ENCODE data around the gene SLC34A1. TPM values are rescaled to one million over a fixed set of nuclear protein-coding genes. Genes with fewer than 3 reads are reported as not detected.

SLC34A1 gene
- total RNA-seq, 1 donor from 2014 or later = not detected

DNA sequence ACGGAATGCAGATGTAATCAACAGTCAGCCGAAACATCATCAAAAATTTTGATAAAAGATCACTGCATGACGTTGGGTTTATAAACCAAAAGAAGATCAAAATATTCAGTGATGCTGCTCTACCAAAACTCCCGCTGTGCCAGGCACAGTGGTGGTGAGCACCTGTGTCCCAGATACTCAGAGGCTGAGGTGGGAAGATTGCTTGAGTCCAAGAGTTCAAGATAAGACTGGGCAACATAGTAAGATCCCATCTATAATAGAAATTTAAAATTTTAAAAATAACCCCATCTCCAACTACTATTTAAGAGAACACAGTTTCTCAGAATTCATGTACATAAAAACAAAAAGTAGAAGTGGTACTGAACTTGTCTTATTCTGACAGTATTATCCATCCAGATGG, 36.5 kb upstream of the SLC34A1 start:
- H4K20me1 ChIP-seq (ENCODE audit: insufficient read depth, low read length) = peaks cover 58% of the 10 kb centered on the region
- no peak overlapping the region for H3K4me2 ChIP-seq (ENCODE audit: low read length)
- no peak for FAIRE-seq

DNA sequence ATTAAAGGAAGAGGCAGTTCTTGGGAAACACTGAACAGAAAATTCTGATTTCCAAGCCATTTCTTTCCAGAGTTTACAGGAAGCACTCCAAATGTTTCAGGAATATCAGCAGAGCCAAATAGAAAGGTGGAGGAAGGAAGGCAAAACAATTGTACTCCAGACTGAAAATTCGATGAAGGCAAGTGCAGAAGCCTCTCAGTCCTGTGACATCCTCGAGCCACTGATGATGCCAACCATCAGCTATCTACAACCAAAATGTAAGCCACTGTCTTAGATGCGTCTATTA, 34.9 kb upstream of the SLC34A1 start:
- Histone ChIP-seq H3K27ac (ENCODE audit: low read depth, low read length) (no peak overlapping the region), H3K79me2 (ENCODE audit: insufficient read depth, low read length) (peaks cover 65% of the 10 kb centered on the region), H3K9me3 (ENCODE audit: insufficient read depth, low read depth, low read length) (no peaks in the 10 kb centered on the region), H2AFZ (ENCODE audit: low read depth, low read length) (no peak overlapping the region), H3K36me3 (ENCODE audit: insufficient read depth, low read length) (peaks cover 17% of the 10 kb centered on the region), H3K4me3 (ENCODE audit: insufficient read depth, low read depth, low read length) (no peak overlapping the region), H3K9ac (ENCODE audit: low read length) (peak overlapping the region; percentile 19), H4K20me1 (ENCODE audit: insufficient read depth, low read length) (peaks cover 51% of the 10 kb centered on the region), H3K27me3 (ENCODE audit: insufficient read depth, low read length) (no peaks in the 10 kb centered on the region), H3K4me1 (ENCODE audit: insufficient read depth, low read length) (peaks cover 18% of the 10 kb centered on the region), H3K4me2 (ENCODE audit: low read length) (peak overlapping the region; percentile 93)
- H3K9me3 Mint-ChIP-seq (ENCODE audit: unreplicated experiment) = peaks cover 3% of the 10 kb centered on the region
- peak overlapping the region; percentile 47 for H3K4me3 Mint-ChIP-seq (ENCODE audit: unreplicated experiment)
- peaks cover 1% of the 10 kb centered on the region for H3K27me3 Mint-ChIP-seq (ENCODE audit: low read depth, unreplicated experiment)
- peaks cover 2% of the 10 kb centered on the region for H3K36me3 Mint-ChIP-seq (ENCODE audit: low read depth, unreplicated experiment)
- no peak overlapping the region for H3K27ac Mint-ChIP-seq (ENCODE audit: unreplicated experiment)
- H3K4me1 Mint-ChIP-seq (ENCODE audit: low read depth, unreplicated experiment) = peaks cover 18% of the 10 kb centered on the region
- FAIRE-seq (no peak), DNase-seq (ENCODE audit: low read depth) (no peak)
- TF ChIP-seq, protein P1, sequence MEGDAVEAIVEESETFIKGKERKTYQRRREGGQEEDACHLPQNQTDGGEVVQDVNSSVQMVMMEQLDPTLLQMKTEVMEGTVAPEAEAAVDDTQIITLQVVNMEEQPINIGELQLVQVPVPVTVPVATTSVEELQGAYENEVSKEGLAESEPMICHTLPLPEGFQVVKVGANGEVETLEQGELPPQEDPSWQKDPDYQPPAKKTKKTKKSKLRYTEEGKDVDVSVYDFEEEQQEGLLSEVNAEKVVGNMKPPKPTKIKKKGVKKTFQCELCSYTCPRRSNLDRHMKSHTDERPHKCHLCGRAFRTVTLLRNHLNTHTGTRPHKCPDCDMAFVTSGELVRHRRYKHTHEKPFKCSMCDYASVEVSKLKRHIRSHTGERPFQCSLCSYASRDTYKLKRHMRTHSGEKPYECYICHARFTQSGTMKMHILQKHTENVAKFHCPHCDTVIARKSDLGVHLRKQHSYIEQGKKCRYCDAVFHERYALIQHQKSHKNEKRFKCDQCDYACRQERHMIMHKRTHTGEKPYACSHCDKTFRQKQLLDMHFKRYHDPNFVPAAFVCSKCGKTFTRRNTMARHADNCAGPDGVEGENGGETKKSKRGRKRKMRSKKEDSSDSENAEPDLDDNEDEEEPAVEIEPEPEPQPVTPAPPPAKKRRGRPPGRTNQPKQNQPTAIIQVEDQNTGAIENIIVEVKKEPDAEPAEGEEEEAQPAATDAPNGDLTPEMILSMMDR (IDR thresholded peaks at IDR 0.05; ENCODE audit: insufficient read depth, low read depth, low read length) = no peak
- TF ChIP-seq EZH2 (IDR thresholded peaks at IDR 0.05; ENCODE audit: insufficient read depth, low read length) = no peak

More for the DNA sequence above, 36.5 kb upstream of the SLC34A1 start:
- peaks cover 15% of the 10 kb centered on the region for H3K4me1 Mint-ChIP-seq (ENCODE audit: low read depth, unreplicated experiment)
- H3K27me3 Mint-ChIP-seq (ENCODE audit: low read depth, unreplicated experiment) = no peaks in the 10 kb centered on the region
- TF ChIP-seq EZH2 (IDR thresholded peaks at IDR 0.05; ENCODE audit: insufficient read depth, low read length) = no peak
- TF ChIP-seq, protein P1 (IDR thresholded peaks at IDR 0.05; ENCODE audit: insufficient read depth, low read depth, low read length) = no peak
- no peak overlapping the region for H3K9ac ChIP-seq (ENCODE audit: low read length)
- H2AFZ ChIP-seq (ENCODE audit: low read depth, low read length) = no peak overlapping the region
- DNase-seq (ENCODE audit: low read depth) = no peak
- H3K27me3 ChIP-seq (ENCODE audit: insufficient read depth, low read length) = no peaks in the 10 kb centered on the region
- peaks cover 18% of the 10 kb centered on the region for H3K4me1 ChIP-seq (ENCODE audit: insufficient read depth, low read length)
- H3K9me3 Mint-ChIP-seq (ENCODE audit: unreplicated experiment) = no peaks in the 10 kb centered on the region
- no peak overlapping the region for H3K4me3 ChIP-seq (ENCODE audit: insufficient read depth, low read depth, low read length)
- peaks cover 79% of the 10 kb centered on the region for H3K79me2 ChIP-seq (ENCODE audit: insufficient read depth, low read length)
- H3K9me3 ChIP-seq (ENCODE audit: insufficient read depth, low read depth, low read length) = no peaks in the 10 kb centered on the region
- H3K36me3 ChIP-seq (ENCODE audit: insufficient read depth, low read length) = peaks cover 24% of the 10 kb centered on the region
- H3K27ac Mint-ChIP-seq (ENCODE audit: unreplicated experiment) = no peak overlapping the region
- H3K27ac ChIP-seq (ENCODE audit: low read depth, low read length) = no peak overlapping the region
- H3K4me3 Mint-ChIP-seq (ENCODE audit: unreplicated experiment) = no peak overlapping the region
- H3K36me3 Mint-ChIP-seq (ENCODE audit: low read depth, unreplicated experiment) = no peaks in the 10 kb centered on the region

DNA sequence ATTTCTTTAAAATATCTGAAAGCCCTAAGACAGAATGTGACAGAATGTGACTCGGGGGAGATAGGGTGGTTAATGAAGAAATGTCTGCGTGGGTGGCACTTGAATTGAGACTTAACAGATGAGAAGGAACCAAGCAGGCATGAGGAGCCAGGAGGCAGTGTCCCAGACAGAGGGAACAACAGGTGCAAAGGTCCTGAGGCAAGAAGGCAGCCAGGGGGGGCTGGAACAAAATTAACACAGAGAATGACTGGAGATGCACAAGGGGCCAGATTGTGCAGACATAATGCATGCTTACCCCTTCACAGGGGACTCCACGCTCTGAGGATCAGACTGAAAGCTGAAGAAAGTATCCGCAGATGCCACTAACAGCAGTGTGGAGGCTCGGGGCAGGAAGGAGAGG, 34.5 kb upstream of the SLC34A1 start:
- DNase-seq (ENCODE audit: low read depth) (no peak), FAIRE-seq (no peak)
- Histone ChIP-seq H3K36me3 (ENCODE audit: insufficient read depth, low read length) (peaks cover 17% of the 10 kb centered on the region), H3K4me3 (ENCODE audit: insufficient read depth, low read depth, low read length) (no peak overlapping the region), H2AFZ (ENCODE audit: low read depth, low read length) (no peak overlapping the region), H4K20me1 (ENCODE audit: insufficient read depth, low read length) (peaks cover 50% of the 10 kb centered on the region), H3K27ac (ENCODE audit: low read depth, low read length) (no peak overlapping the region), H3K4me1 (ENCODE audit: insufficient read depth, low read length) (peaks cover 18% of the 10 kb centered on the region), H3K79me2 (ENCODE audit: insufficient read depth, low read length) (peaks cover 63% of the 10 kb centered on the region), H3K27me3 (ENCODE audit: insufficient read depth, low read length) (no peaks in the 10 kb centered on the region), H3K4me2 (ENCODE audit: low read length) (peak overlapping the region; percentile 93), H3K9me3 (ENCODE audit: insufficient read depth, low read depth, low read length) (no peaks in the 10 kb centered on the region), H3K9ac (ENCODE audit: low read length) (peak overlapping the region; percentile 93)
- no peak overlapping the region for H3K27ac Mint-ChIP-seq (ENCODE audit: unreplicated experiment)
- H3K4me3 Mint-ChIP-seq (ENCODE audit: unreplicated experiment) = peak overlapping the region; percentile 98
- H3K4me1 Mint-ChIP-seq (ENCODE audit: low read depth, unreplicated experiment) = peaks cover 21% of the 10 kb centered on the region
- peaks cover 5% of the 10 kb centered on the region for H3K27me3 Mint-ChIP-seq (ENCODE audit: low read depth, unreplicated experiment)
- TF ChIP-seq EZH2 (IDR thresholded peaks at IDR 0.05; ENCODE audit: insufficient read depth, low read length) = no peak
- TF ChIP-seq, protein P1 (IDR thresholded peaks at IDR 0.05; ENCODE audit: insufficient read depth, low read depth, low read length) = no peak
- H3K36me3 Mint-ChIP-seq (ENCODE audit: low read depth, unreplicated experiment) = peaks cover 2% of the 10 kb centered on the region
- H3K9me3 Mint-ChIP-seq (ENCODE audit: unreplicated experiment) = peaks cover 6% of the 10 kb centered on the region

All from astrocyte (in vitro differentiated cells and primary cell).